Measurements from ENCODE around the gene RAG2.

The RAG2 gene

DNA sequence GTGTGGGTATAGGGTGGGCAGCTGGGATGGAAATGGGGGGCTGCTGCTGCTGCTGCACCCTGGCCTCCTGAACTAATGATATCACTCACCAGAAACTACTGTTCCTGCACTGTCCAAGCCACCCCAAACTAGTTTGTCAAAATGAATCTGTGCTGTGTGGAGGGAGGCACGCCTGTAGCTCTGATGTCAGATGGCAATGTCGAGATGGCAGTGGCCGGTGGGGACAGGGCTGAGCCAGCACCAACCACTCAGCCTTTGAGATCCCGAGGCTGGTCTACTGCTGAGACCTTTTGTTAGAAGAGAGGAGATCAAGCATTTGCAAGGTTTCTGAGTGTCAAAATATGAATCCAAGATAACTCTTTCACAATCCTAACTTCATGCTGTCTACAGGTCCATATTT is 28.9 kb downstream of the RAG2 start:
- Histone ChIP-seq H3F3A (ENCODE audit: low read depth) (no peaks in the 10 kb centered on the region), H3K4me1 (ENCODE audit: insufficient read depth, low read length, poor library complexity, severe bottlenecking) (peaks cover 22% of the 10 kb centered on the region), H3K36me3 (ENCODE audit: insufficient read depth, low read length) (no peaks in the 10 kb centered on the region), H2AFZ (ENCODE audit: low read length) (no peak overlapping the region), H3K9ac (ENCODE audit: low read depth, low read length, poor library complexity, severe bottlenecking) (no peak overlapping the region), H3K9me3 (ENCODE audit: insufficient read depth, low read depth, low read length) (no peaks in the 10 kb centered on the region), H4K20me1 (ENCODE audit: insufficient read depth, low read length, poor library complexity, severe bottlenecking) (no peaks in the 10 kb centered on the region), H3K4me3 (ENCODE audit: low read length, poor library complexity, severe bottlenecking) (no peak overlapping the region), H3K9me2 (replicated peaks; ENCODE audit: low read depth, low read length) (no peaks in the 10 kb centered on the region), H3K79me2 (ENCODE audit: insufficient read depth, low read length) (no peaks in the 10 kb centered on the region), H3K4me2 (ENCODE audit: low read depth, low read length, poor library complexity, severe bottlenecking) (no peak overlapping the region), H3K27me3 (ENCODE audit: insufficient read depth, low read length, poor library complexity, severe bottlenecking) (no peaks in the 10 kb centered on the region)
- TF ChIP-seq, protein P1, sequence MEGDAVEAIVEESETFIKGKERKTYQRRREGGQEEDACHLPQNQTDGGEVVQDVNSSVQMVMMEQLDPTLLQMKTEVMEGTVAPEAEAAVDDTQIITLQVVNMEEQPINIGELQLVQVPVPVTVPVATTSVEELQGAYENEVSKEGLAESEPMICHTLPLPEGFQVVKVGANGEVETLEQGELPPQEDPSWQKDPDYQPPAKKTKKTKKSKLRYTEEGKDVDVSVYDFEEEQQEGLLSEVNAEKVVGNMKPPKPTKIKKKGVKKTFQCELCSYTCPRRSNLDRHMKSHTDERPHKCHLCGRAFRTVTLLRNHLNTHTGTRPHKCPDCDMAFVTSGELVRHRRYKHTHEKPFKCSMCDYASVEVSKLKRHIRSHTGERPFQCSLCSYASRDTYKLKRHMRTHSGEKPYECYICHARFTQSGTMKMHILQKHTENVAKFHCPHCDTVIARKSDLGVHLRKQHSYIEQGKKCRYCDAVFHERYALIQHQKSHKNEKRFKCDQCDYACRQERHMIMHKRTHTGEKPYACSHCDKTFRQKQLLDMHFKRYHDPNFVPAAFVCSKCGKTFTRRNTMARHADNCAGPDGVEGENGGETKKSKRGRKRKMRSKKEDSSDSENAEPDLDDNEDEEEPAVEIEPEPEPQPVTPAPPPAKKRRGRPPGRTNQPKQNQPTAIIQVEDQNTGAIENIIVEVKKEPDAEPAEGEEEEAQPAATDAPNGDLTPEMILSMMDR (conservative IDR thresholded peaks at IDR 0.05; ENCODE audit: low read length), result no peak
- TF ChIP-seq EZH2phosphoT487 (IDR thresholded peaks at IDR 0.05; ENCODE audit: borderline replicate concordance), result no peak

DNA sequence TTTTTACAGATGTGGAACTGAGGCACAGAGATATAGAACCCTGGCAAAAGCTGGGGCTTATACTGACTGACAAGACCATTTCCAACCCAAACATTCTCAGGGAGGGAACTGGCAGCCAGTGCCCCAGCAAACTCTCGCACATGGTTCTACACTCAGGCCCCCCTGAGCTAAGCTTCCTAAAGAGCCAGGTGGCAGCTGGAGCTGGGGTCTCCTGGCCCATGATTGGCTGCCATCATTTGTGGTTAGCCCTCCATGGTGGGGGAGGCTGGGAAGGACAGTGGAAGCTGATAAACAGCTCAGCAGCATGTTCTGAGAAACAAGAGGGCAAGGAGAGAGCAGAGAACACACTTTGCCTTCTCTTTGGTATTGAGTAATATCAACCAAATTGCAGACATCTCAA is 30.3 kb downstream of the RAG2 start, which contains the start of gene RAG1:
TSS of gene RAG1 (plus strand) at position 314 of the 400 bp plus-strand sequence. CDS start 5,298 bp downstream, outside the sequence.
- Histone ChIP-seq H2AFZ (ENCODE audit: low read length) (peak within 1 kb of the TSS; percentile 52; the same call in 1 of the 2 replicates), H3K4me3 (ENCODE audit: low read length, poor library complexity, severe bottlenecking) (no peak within 1 kb of the TSS), H3K4me1 (ENCODE audit: insufficient read depth, low read length, poor library complexity, severe bottlenecking) (peaks cover 22% of the 10 kb centered on the region), H3F3A (ENCODE audit: low read depth) (no peaks in the 10 kb centered on the region), H3K4me2 (ENCODE audit: low read depth, low read length, poor library complexity, severe bottlenecking) (no peak within 1 kb of the TSS), H3K27me3 (ENCODE audit: insufficient read depth, low read length, poor library complexity, severe bottlenecking) (no peaks in the 10 kb centered on the region), H3K79me2 (ENCODE audit: insufficient read depth, low read length) (no peaks in the 10 kb centered on the region), H3K9me3 (ENCODE audit: insufficient read depth, low read depth, low read length) (no peaks in the 10 kb centered on the region), H3K9ac (ENCODE audit: low read depth, low read length, poor library complexity, severe bottlenecking) (no peak within 1 kb of the TSS), H4K20me1 (ENCODE audit: insufficient read depth, low read length, poor library complexity, severe bottlenecking) (no peaks in the 10 kb centered on the region), H3K9me2 (replicated peaks; ENCODE audit: low read depth, low read length) (no peaks in the 10 kb centered on the region), H3K36me3 (ENCODE audit: insufficient read depth, low read length) (no peaks in the 10 kb centered on the region)
- no peak for TF ChIP-seq EZH2phosphoT487 (IDR thresholded peaks at IDR 0.05; ENCODE audit: borderline replicate concordance)
- TF ChIP-seq, protein P1 (conservative IDR thresholded peaks at IDR 0.05; ENCODE audit: low read length), result no peak

DNA sequence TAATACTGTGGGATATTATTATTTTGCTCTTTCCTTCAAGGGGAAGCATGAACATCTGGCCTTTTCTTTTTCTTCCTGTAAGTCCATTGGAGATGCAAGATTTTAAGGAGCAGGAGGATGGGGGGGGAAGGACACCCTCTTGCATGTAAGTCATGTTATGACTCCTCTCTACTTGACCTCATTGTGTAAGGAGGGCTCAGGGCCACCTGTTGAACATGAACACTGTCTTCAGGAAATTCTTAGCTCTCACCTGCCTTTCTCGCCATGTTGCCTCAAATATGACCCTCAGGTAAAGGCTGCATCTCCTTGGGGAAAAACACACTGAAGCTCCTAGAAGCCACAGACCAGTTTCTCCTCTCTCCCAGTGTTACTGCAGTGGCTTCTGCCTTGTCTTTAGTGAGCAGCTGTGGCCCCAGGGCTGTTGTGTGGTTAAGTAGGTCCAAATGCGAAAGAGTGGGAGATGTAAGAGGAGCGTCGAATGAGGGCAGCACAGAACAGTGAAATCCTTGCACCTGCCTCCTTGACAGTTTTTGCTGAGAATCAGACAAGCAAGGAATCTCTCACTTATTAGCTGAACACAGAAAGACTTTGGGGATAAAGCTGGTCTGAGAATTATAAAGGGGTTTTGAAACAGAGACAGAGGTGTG is 31.5 kb downstream of the RAG2 start:
- Histone ChIP-seq H3K9me2 (replicated peaks; ENCODE audit: low read depth, low read length) (no peaks in the 10 kb centered on the region), H3K36me3 (ENCODE audit: insufficient read depth, low read length) (no peaks in the 10 kb centered on the region), H3K9me3 (ENCODE audit: insufficient read depth, low read depth, low read length) (no peaks in the 10 kb centered on the region), H3K79me2 (ENCODE audit: insufficient read depth, low read length) (no peaks in the 10 kb centered on the region), H3K4me1 (ENCODE audit: insufficient read depth, low read length, poor library complexity, severe bottlenecking) (peaks cover 22% of the 10 kb centered on the region), H3F3A (ENCODE audit: low read depth) (no peaks in the 10 kb centered on the region), H3K9ac (ENCODE audit: low read depth, low read length, poor library complexity, severe bottlenecking) (no peak overlapping the region), H2AFZ (ENCODE audit: low read length) (no peak overlapping the region; the same call in 1 of the 2 replicates), H4K20me1 (ENCODE audit: insufficient read depth, low read length, poor library complexity, severe bottlenecking) (no peaks in the 10 kb centered on the region), H3K4me2 (ENCODE audit: low read depth, low read length, poor library complexity, severe bottlenecking) (no peak overlapping the region), H3K27me3 (ENCODE audit: insufficient read depth, low read length, poor library complexity, severe bottlenecking) (no peaks in the 10 kb centered on the region), H3K4me3 (ENCODE audit: low read length, poor library complexity, severe bottlenecking) (no peak overlapping the region)
- TF ChIP-seq, protein P1 (conservative IDR thresholded peaks at IDR 0.05; ENCODE audit: low read length), result no peak
- TF ChIP-seq EZH2phosphoT487 (IDR thresholded peaks at IDR 0.05; ENCODE audit: borderline replicate concordance), result no peak
